MM.1S (cell line): ENCODE measurements around the gene CTSH.

Experiments used
- EZH2 ChIP-seq: fragments of 300-600 bp; sonication (generic); optimal IDR thresholded peaks from 2 replicates; pipeline ENCODE3; 2017; ENCODE audit warnings: low read depth, mild to moderate bottlenecking, antibody characterized with exemption, low read length, mixed read lengths
- EZH2phosphoT487 ChIP-seq: fragments of 300-600 bp; sonication (generic); IDR thresholded peaks from 2 replicates; pipeline ENCODE4 v1.6.1; 2018; ENCODE audit warnings: antibody characterized with exemption, low read length
- TF ChIP-seq, protein P1 (sequence below): fragments of 300-600 bp; sonication (generic); IDR thresholded peaks from 2 replicates; pipeline ENCODE4 v1.5.1; 2016; ENCODE audit warnings: antibody characterized with exemption, low read length, mixed read lengths

DNA sequence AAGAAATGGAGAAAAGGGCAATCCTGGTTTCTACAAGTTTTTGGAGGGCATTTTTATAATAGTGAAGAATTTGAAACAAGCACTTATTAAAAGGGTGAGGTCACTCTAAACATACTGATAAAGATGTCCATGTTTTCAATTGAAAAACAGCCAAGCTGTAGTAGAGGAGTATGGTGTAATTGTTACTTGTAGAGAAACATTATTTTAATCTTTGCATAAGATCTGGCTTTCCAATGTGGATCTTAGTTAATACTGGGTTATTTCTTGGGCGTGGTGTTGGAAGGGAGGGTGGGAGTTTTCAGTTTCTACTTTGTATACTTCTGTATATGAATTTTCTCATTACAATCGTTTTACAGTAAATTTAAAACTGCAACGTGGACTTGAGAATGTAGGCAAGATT lies 49.4 kb downstream of the CTSH start:
- TF ChIP-seq, protein P1, sequence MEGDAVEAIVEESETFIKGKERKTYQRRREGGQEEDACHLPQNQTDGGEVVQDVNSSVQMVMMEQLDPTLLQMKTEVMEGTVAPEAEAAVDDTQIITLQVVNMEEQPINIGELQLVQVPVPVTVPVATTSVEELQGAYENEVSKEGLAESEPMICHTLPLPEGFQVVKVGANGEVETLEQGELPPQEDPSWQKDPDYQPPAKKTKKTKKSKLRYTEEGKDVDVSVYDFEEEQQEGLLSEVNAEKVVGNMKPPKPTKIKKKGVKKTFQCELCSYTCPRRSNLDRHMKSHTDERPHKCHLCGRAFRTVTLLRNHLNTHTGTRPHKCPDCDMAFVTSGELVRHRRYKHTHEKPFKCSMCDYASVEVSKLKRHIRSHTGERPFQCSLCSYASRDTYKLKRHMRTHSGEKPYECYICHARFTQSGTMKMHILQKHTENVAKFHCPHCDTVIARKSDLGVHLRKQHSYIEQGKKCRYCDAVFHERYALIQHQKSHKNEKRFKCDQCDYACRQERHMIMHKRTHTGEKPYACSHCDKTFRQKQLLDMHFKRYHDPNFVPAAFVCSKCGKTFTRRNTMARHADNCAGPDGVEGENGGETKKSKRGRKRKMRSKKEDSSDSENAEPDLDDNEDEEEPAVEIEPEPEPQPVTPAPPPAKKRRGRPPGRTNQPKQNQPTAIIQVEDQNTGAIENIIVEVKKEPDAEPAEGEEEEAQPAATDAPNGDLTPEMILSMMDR: no peak
- TF ChIP-seq EZH2phosphoT487: no peak
- no peak for TF ChIP-seq EZH2
